K562 (cell line): ENCODE measurements around the gene HDGFL1. TPM values are rescaled to one million over a fixed set of nuclear protein-coding genes. Genes with fewer than 3 reads are reported as not detected.

ENCODE experiments used
- ATAC-seq: fragments of 200-7000 bp; cut with Tn5 transposase; 3 replicates; pipeline ENCODE4 v1.9.1; 2020; ENCODE audit warnings: moderate library complexity
- BruUV-seq: library from RNA; stranded (reverse); fragments of 400-500 nt; replicated peaks from 2 replicates; lab custom pipeline; 2021; lab: Mats Ljungman, UMichigan
- CTCF ChIA-PET: fragments of 300-600 bp; formaldehyde crosslinking; extraction: SDS; loops from one replicate; lab custom pipeline; 2021; ENCODE audit warnings: low intra/inter-chr PET ratio; lab: Yijun Ruan, JAX
- POLR2A ChIA-PET: fragments of 300-600, 350-650 bp; sonication (Branson Sonifier 250); formaldehyde crosslinking; extraction: SDS; loops from one replicate; lab custom pipeline; 2021; ENCODE audit warnings: antibody characterized with exemption, inconsistent platforms; lab: Yijun Ruan, JAX
- DNase-seq, 4 experiments: peaks; one replicate each; pipeline versions ENCODE4 v3.0.0 to v3.0.0-alpha.2; 2011 to 2018; ENCODE audit warnings: low spot score in 3 of 4, mixed read lengths in 3 of 4; ENCODE audit errors: extremely low read depth in 1 of 4
- FAIRE-seq: peaks from 2 replicates; lab custom pipeline; 2011; peaks lifted over from hg19 to GRCh38; lab: Jason Lieb, UNC
- H2AFZ ChIP-seq: 2 replicates; pipeline ENCODE4 v1.6.0; 2011; ENCODE audit warnings: low read depth, low read length, control low read depth, inconsistent platforms
- H3K27ac ChIP-seq: fragments of 200-600 bp; 3 replicates; pipeline ENCODE4 v1.8.0; 2011; ENCODE audit warnings: low read depth, mild to moderate bottlenecking, control low read depth, inconsistent platforms, low read length, moderate library complexity, mixed read lengths; ENCODE audit errors: extremely low read depth
- H3K27me3 ChIP-seq, 2 experiments: fragments of 300-600 bp in 1 of 2; 2 replicates in 1 of 2; 3 replicates in 1 of 2; pipeline versions ENCODE4 v1.6.0 to v1.8.0; 2011; ENCODE audit warnings: inconsistent platforms in 2 of 2, low read length in 2 of 2, mild to moderate bottlenecking in 1 of 2, mixed read lengths in 1 of 2, moderate library complexity in 1 of 2; ENCODE audit not compliant: control insufficient read depth in 2 of 2, insufficient read depth in 2 of 2
- H3K36me3 ChIP-seq: fragments of 300-600 bp; 3 replicates; pipeline ENCODE4 v1.8.0; 2011; ENCODE audit warnings: mild to moderate bottlenecking, low read length, inconsistent platforms; ENCODE audit not compliant: control insufficient read depth, insufficient read depth
- H3K4me1 ChIP-seq, 2 experiments: fragments of 200-600 bp in 1 of 2; replicated peaks in 1 of 2; 2 replicates in 1 of 2; 3 replicates in 1 of 2; pipeline versions ENCODE4 v1.5.1 to v1.8.0; 2011; ENCODE audit warnings: inconsistent platforms in 2 of 2, low read length in 2 of 2, mild to moderate bottlenecking in 1 of 2, mixed read lengths in 1 of 2, moderate library complexity in 1 of 2; ENCODE audit not compliant: control insufficient read depth in 2 of 2, insufficient read depth in 2 of 2
- H3K4me2 ChIP-seq: 2 replicates; pipeline ENCODE4 v1.6.1; 2011; ENCODE audit warnings: low read length, control low read depth, inconsistent platforms, mixed read lengths; ENCODE audit not compliant: insufficient read depth
- H3K4me3 ChIP-seq: fragments of 200-600 bp; sonication (generic), shearing (Covaris generic); 2 replicates; pipeline ENCODE4 v1.5.1; 2016; ENCODE audit warnings: control low read depth, inconsistent platforms
- H3K79me2 ChIP-seq: fragments of 200-600 bp; 3 replicates; pipeline ENCODE4 v1.8.0; 2011; ENCODE audit warnings: low read length, inconsistent platforms; ENCODE audit not compliant: control insufficient read depth, insufficient read depth
- H3K9ac ChIP-seq, 2 experiments: 2 replicates each; pipeline versions ENCODE4 v1.6.0 to v1.6.1; 2011; ENCODE audit warnings: low read depth in 2 of 2, low read length in 2 of 2, control low read depth in 1 of 2, inconsistent platforms in 1 of 2, mild to moderate bottlenecking in 1 of 2, mixed read lengths in 1 of 2; ENCODE audit not compliant: insufficient read depth in 1 of 2
- H3K9me1 ChIP-seq: one replicate; pipeline ENCODE4 v1.6.0; 2011; ENCODE audit warnings: inconsistent platforms, mild to moderate bottlenecking, low read length, moderate library complexity; ENCODE audit not compliant: control insufficient read depth, insufficient read depth
- H3K9me3 ChIP-seq: replicated peaks from 2 replicates; pipeline ENCODE4 v1.5.1; 2011; ENCODE audit warnings: low read depth, low read length, inconsistent platforms; ENCODE audit not compliant: control insufficient read depth, insufficient read depth
- H4K20me1 ChIP-seq: replicated peaks from 2 replicates; pipeline ENCODE4 v1.6.1; 2011; ENCODE audit warnings: low read length, inconsistent platforms, mixed read lengths; ENCODE audit not compliant: control insufficient read depth, insufficient read depth
- ATF7 ChIP-seq: fragments of 450-650 bp; IDR thresholded peaks from 2 replicates; pipeline ENCODE4 v1.7.1; 2014; ENCODE audit warnings: mild to moderate bottlenecking, moderate library complexity
- EZH2 ChIP-seq: IDR thresholded peaks from 2 replicates; pipeline ENCODE4 v1.6.1; 2012; ENCODE audit warnings: low read depth, mild to moderate bottlenecking, inconsistent platforms, low read length, borderline replicate concordance
- FUS ChIP-seq: fragments of 200-400 bp; formaldehyde crosslinking; optimal IDR thresholded peaks from 2 replicates; pipeline ENCODE3; 2017; ENCODE audit warnings: low read depth, low read length
- WGBS: fragments of 100-300 bp; shearing (Covaris generic); methylation state at CpG from one replicate; pipeline ENCODE4 v1.1.6; 2016; ENCODE audit warnings: low coverage, mixed read lengths; ENCODE audit not compliant: insufficient coverage; ENCODE audit errors: missing lambda C conversion rate; 5-methylcytosine and 5-hydroxymethylcytosine counted together
- in situ Hi-C: fragments of 300-500 bp; cut with MboI; formaldehyde crosslinking; loops from 4 replicates; pipeline ENCODE4 v1.15.0; 2018; ENCODE audit warnings: inconsistent platforms, mixed read lengths
- intact Hi-C: fragments of 100-400 bp; cut with micrococcal nuclease; formaldehyde crosslinking; loops from 2 replicates; pipeline ENCODE4 v1.14.2; 2022
- polyA plus RNA-seq, 8 experiments: library from polyadenylated mRNA; depleted of rRNA in 4 of 8; stranded (reverse) in 5 of 8; unstranded in 3 of 8; fragments of >200 nt; fragmentation: Nextera tagmentation in 2 of 8; fragmentation: Illumina TruSeq in 1 of 8; extraction: Ambion mirVana in 2 of 8; extraction: Trizol in 1 of 8; gene quantifications; 2 replicates each; pipeline versions ENCODE4 v1.2.1 to v1.2.3, GENCODE V29; 2011 to 2014; ENCODE audit warnings: inconsistent platforms in 1 of 8, missing spikeins in 1 of 8
- total RNA-seq, 7 experiments: library from RNA; depleted of rRNA in 6 of 7; stranded (reverse); fragments of >200 nt in 6 of 7; fragmentation: Illumina TruSeq in 2 of 7; extraction: Trizol in 2 of 7; gene quantifications; 2 replicates each; pipeline versions ENCODE4 v1.2.1 to v1.2.3, GENCODE V29; 2011 to 2021; ENCODE audit warnings: low replicate concordance in 1 of 7
- TF ChIP-seq, protein P1 (sequence below): sonication (generic); formaldehyde crosslinking; IDR thresholded peaks from 2 replicates; pipeline ENCODE4 v1.8.0; 2022; ENCODE audit warnings: missing genetic modification reagents, mild to moderate bottlenecking, borderline replicate concordance

HDGFL1 gene
- total and polyA plus RNA-seq, 9 of the 15 experiments (the other 6 are each of a cell fraction or from before 2014, with no cell fraction given), result 0.04 to 0.64 (median 0.28) TPM

DNA sequence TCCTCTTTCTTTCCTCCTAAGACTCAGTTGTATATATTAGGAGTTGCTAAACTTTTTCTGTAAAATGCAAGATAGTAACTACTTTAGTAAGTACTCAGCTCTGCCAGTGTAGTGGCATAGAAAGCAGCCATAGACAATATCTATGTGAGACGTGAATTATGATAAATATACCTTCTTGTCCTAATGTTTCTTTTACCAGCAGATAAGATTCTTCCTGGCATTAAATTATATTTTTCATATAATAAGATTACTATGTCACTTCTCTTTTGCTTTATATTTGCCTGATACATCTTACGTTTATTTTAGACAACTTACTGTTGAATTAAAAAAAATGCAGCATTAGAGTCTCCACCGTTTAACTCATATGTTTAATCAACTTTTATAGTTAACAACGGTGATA, 51.7 kb downstream of the HDGFL1 start:
- no peaks in the 10 kb centered on the region for H3K27me3 ChIP-seq
- in situ Hi-C loops (no loop called here), intact Hi-C loops (no loop called here)
- no peak overlapping the region for H3K9ac ChIP-seq
- ATAC-seq, result no peak
- H4K20me1 ChIP-seq, result no peaks in the 10 kb centered on the region
- H3K4me1 ChIP-seq, result no peaks in the 10 kb centered on the region
- H3K4me3 ChIP-seq, result no peak overlapping the region
- 3% methylated on average over 4 of the region's 4 CpGs for whole genome bisulfite sequencing
- BruUV-seq, result no TSS peak
- H3K9me1 ChIP-seq, result no peaks in the 10 kb centered on the region
- ChIA-PET POLR2A (no interaction called here), CTCF (no interaction called here)
- H3K9me3 ChIP-seq, result no peaks in the 10 kb centered on the region
- no peak for FAIRE-seq
- H3K27ac ChIP-seq, result no peak overlapping the region
- no peaks in the 10 kb centered on the region for H3K79me2 ChIP-seq
- no peaks in the 10 kb centered on the region for H3K36me3 ChIP-seq
- TF ChIP-seq EZH2 (no peak), FUS (no peak), ATF7 (no peak)
- TF ChIP-seq, protein P1, sequence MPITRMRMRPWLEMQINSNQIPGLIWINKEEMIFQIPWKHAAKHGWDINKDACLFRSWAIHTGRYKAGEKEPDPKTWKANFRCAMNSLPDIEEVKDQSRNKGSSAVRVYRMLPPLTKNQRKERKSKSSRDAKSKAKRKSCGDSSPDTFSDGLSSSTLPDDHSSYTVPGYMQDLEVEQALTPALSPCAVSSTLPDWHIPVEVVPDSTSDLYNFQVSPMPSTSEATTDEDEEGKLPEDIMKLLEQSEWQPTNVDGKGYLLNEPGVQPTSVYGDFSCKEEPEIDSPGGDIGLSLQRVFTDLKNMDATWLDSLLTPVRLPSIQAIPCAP, result no peak
- no peak overlapping the region for H2AFZ ChIP-seq
- no peak overlapping the region for H3K4me2 ChIP-seq
- no peak for DNase-seq
